Neural progenitor cell (in vitro differentiated cells): Measurements from ENCODE around the gene ERC2.

ENCODE experiments used
- CTCF ChIP-seq: fragments of 200-600 bp; sonication (generic); IDR thresholded peaks from 2 replicates; pipeline ENCODE4 v1.5.1; 2017; ENCODE audit warnings: antibody characterized with exemption, mild to moderate bottlenecking
- EZH2 ChIP-seq: fragments of 200-600 bp; sonication (generic); IDR thresholded peaks from 2 replicates; pipeline ENCODE4 v1.6.1; 2017; ENCODE audit warnings: antibody characterized with exemption, mild to moderate bottlenecking, moderate library complexity

GRCh38 chr3:55601366-55602080 is 866.7 kb downstream of the ERC2 start:
- TF ChIP-seq CTCF (no peak), EZH2 (no peak)
